HG02763 (cell line): Measurements from ENCODE around the gene RNU6-8.

Experiments used
- ATAC-seq: cut with Tn5 transposase; IDR thresholded peaks from one replicate; pipeline ENCODE4 v1.9.1; 2021; ENCODE audit warnings: mild to moderate bottlenecking, moderate library complexity; ENCODE audit not compliant: unreplicated experiment

RNU6-8 gene

DNA sequence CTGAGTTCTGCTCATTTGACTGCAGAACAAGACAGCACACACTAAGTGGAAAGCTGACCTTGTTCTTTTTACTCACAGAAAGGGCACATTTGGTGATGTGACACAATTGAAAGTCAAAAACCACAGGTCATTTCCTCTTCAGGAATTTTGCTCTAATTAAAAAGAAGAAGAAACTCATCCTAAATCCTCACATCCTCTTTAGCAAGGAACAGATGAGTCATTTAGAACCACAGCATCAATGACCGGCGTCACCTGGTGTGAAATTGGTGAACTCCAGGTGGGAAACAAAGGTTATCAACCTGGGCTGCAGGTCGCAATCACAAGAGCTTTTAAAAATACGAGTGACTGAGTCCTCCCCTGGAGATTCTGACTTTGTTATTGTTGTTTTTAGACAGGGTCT is 2.9 kb upstream of the RNU6-8 start:
- no peak for ATAC-seq

DNA sequence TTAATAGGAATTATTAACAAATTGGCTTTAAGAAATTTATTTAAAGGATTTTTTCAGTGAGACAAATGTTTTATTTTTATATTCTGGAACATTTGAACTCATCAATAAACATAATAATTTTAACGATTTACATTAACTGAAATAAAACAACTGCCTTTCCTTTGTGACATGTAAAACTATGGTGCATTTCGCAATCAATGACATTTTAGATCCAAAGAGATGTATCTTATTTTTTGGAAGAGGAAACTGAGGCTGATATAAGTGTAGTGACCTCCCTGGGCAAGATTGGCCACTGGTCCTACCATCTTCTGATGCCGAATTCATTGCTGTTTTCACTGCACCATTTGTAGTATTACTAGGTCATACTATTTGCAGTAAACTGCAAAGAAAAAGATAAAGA is 2.5 kb upstream of the RNU6-8 start:
- no peak for ATAC-seq

DNA sequence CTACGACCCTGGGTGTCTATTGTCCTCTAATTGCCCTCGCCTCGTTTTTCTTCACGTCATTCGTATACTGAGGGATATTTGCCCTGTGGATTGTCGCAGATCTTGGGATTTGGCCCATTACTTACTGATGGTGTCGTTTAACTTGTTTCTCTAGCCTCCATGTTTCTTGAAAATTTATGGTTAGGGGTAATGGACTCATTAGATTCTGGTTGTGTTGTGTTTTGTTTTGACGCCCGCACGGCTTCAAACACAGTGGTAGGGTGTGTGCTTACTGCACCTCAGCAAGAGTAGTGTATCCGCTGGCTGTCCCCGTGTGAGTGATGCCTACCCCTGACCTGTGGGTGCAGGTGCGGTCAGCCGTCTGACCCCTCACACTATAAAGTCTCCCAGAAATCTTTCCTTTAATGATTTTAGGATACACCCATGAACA is 874 bp upstream of the RNU6-8 start:
- ATAC-seq = no peak

DNA sequence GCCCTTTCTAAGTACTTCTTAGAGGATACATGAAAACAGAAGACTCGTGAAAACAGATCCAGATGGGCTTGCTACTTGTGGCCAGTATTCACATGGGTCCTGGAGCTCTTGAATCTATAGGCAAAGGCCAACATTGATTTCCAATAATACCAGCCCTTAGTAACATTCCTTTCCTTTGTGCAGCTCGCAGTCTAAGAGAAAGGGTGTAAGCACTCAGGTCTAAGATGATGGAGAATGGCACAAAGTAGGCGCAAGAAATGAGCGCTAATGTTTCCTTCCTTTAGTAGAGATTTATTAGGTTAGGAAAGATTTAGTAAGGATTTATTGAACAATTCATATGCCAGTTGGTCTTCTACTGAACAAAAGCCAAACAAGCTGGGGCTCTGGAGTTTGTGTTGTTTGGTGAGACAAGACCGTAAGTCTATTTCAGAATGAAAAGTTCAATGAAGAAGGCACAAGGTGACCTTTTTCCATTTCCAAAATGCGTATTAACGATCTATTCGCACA is 525 bp downstream of the RNU6-8 start:
- no peak for ATAC-seq

DNA sequence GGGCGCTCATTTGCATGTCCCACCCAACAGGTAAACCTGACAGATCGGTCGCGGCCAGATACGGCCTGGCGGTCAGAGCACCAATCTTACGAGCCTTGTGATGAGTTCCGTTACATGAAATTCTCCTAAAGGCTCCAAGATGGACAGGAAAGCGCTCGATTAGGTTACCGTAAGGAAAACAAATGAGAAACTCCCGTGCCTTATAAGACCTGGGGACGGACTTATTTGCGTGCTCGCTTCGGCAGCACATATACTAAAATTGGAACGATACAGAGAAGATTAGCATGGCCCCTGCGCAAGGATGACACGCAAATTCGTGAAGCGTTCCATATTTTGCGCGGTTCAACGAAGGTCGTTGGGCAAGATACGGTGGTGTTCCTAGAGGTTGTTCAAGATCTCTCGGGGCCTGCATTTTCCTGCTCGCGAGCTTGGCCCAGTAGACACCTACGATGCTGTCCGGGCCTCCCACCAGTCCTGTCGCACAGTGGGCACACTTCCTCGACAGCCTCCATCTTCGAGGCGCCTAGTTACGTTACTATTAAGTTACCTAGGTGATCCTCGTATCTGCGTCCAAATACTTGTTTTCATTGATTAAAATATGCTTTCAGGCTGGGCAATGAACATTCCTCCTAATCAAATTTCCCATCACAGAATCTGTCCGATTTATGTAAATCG is 1.1 kb downstream of the RNU6-8 start, which contains the start of gene RNU6-7:
RNU6-7 (plus strand) TSS at position 230 of the 675 bp plus-strand sequence.
- ATAC-seq = no peak

DNA sequence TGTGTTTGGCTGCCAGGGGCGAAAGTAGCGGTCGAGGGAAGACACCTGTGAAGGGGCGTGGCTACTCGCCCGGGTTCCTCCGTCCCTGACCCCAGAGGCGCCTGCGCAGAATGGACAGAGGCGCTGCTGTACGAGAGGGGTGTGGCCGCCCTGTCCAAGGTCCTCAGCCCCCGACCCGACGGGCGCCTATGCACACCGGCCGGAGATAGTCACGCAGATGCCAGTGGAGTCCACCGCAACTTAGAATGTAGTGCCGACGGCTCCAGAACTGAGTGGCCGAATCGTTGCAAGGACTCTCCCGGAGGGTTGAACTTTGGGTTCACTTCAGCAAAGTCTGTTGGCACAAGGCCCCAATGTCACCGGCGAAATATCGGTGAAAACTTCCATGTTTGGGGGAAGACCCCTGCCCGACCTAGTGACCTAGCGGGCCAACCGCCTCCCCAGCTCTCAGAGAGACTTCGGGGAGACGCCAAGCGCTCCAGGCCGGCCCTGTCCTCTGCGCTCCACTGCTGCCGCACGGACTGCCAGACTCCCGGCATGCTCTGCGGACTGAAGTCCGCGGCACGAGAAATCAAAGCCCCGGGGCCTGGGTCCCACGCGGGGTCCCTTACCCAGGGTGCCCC is 1.8 kb downstream of the RNU6-8 start:
- peak; percentile 64 for ATAC-seq

DNA sequence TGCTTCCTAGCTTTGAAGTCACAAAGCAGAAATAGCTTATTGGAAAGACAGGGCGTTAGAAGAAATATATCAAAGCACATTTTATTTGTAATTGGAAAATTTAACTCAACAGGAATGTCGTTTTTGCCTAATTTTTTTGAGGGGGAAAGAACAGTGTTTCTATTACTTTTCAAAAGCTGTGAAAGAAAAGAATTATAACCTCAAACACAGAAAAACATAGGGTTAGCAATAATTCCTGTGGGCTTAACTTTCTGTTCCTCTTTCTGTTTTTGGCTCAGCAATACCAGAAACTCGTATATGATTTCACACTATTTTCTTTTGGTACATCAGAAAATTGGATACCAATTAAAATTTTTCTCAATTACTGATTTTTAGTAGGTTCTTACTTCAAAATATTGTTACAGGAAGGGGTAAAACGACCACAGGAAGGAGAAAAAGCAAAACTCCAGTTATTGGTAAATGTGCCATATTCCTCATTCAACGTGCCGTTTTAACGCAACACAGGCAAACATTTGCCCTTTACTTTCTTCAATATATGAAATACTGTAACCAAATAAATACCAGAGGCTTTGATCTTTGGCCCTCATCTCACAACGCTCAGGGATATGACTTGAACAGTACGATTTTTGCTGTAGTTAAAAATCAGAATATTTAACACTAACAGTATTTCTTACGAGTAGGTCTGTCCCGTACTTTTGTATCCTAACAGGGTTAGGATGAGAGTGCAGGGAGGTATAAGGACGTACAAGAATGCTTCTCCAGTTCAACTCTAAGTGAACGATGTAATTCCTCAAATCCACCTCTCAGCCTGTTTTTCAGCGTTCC is 2.5 kb downstream of the RNU6-8 start:
- no peak for ATAC-seq

DNA sequence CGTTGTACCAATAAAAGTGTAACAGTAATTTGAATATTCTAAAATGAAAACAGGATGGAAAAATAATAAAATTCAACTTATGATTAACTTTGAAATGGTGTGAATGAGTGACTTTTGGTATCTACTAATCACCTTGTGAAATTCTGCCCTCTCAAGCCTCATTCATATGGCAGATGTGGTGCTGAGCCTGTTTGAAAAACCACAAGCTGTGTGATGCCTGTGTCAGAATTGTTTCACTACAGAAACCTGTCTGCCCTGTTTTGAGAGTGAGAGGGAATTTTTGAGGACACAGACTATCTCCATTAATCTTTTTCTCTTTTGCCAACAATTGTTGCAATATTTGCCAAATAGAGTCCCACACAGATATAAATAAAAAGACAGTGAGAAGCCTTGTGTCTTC is 5.2 kb downstream of the RNU6-8 start:
- ATAC-seq = no peak

DNA sequence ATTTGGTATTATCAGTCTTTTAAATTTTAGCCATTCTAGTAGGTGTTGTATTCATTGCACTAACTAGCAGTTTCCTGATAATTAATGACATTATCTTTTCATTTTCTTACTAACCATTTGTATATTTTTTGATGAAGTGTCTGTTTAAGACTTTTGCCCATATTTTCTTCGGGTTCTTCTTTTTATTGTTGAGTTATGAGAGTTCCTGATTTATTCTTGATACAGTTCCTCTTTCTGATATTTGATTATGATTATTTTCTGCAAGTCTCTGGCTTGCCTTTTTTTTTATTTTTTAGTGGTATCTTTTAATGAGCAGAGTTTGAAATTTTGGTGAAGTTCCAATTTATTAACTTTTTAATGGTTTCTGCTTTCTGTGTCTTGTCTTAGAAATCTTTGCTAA is 7.4 kb downstream of the RNU6-8 start:
- ATAC-seq = no peak

DNA sequence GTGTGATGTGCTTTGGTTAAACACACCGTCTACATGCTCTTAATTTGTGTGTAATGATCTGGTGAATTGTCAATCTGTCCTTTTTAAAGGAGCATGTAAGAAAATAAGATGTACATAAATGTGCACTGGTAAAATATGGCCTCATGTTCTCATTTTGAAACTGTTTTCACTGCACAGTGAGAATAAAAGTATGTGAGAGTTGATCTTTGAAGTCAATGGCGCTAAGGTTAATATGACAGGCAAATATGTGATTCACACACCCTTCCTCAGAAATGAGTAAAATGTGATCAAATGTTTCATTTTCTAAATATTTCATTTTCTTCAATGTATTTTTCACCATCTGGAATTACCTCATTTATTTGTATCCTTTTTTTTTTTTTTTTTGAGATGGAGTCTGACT is 9.5 kb downstream of the RNU6-8 start:
- no peak for ATAC-seq

DNA sequence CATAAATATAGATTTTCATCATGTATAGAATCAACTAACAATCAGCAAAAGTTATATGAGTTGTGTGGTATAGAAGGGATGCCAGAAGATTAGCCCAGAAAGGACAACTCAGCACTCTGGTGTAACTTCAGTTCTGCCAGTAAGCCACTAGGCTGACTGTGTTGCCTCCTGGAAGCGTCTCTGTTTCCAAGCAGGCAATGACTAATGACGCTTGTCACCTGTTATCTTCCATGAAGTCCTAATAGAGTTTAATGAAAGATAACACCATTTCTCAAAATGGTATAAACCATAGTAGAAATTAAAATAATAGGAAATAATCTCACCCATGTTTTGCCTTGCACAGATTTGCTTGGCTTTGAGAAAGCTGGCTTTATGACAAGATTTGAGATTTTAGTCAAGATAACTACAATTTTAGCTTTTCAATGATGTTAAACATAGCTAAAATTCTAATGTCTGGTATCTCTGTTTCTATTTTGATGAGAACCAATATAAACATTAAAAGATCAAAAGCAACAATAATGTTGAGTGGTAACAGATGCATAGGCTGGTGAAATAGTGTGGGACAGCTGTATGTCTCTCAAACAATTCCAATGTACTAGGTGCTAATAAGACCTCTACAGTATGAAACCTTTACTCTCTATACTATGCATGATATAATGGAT is 10.2 kb downstream of the RNU6-8 start:
- ATAC-seq = no peak

DNA sequence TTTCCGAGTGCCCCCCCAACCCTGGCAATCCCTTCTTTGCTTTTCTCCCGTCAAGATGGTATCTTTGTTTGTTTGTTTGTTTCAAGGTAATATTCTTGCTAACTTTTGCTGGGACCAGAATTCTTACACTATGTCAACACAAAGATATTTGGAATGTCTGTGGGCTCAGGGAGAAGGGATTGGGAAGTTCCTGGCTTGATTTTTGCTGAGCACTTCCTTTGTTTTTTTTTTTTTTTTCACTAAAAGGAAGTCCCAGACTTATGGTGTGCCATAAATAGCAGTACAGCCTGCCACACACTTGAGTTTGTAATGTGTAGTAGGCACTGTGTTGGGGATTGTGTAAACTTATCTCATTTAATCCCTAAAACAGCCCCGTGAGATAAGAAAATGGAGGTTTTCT is 12.4 kb downstream of the RNU6-8 start:
- ATAC-seq = no peak

DNA sequence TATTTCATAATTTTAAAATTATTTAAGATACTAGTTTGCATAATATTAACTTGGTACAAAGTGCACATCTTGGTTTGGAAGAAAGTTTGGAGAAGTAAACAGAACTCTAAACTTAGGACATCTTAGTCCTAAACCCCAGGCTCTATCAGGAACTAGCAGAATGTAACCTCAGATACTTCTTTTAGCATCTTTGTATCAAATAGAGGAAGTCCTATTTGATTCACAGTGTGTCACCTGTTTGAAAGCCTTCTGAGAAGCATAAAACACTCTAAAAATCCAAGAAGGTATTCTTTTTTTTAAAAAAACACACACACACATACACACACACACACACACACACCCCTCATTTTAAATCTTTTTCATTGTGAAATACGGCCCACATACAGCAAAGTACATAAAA is 13.3 kb downstream of the RNU6-8 start:
- ATAC-seq = no peak

DNA sequence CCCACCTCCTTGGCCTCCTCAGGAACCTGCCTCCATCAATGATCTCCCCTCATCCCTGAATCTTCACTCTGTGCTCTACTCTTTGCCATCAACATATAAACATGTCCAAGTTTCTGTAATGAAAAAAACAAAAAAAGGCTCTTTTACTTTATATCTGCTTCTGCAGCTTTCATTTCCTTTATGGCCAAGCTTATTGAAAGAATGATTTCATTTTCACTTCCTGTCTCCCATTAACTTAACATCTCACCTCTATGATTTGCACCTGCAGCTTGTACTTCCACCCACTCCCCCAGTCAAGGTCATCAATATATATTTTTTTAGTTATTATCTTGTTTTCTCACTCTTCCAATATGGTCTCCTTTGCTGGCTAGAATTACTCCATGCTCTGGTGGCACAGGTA is 16.8 kb downstream of the RNU6-8 start:
- peak; percentile 48 for ATAC-seq

DNA sequence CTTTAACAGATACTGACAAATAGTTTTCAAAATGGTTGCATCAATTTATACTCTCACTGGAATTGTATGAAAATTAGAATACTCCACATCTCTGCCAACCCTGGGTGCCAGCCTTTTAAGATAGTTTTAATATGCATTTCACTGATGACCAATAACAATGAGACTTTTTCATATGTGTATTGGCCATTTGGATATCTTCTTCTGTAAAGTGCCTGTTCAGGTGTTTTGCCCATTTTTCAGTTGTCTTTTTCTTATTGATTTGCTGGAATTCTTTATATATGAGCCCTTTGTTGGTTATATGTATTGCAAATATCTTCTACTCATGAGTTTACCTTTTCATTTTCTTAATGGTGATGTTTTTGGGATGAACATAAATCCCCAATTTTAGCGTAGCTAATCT is 18.0 kb downstream of the RNU6-8 start:
- ATAC-seq = no peak

DNA sequence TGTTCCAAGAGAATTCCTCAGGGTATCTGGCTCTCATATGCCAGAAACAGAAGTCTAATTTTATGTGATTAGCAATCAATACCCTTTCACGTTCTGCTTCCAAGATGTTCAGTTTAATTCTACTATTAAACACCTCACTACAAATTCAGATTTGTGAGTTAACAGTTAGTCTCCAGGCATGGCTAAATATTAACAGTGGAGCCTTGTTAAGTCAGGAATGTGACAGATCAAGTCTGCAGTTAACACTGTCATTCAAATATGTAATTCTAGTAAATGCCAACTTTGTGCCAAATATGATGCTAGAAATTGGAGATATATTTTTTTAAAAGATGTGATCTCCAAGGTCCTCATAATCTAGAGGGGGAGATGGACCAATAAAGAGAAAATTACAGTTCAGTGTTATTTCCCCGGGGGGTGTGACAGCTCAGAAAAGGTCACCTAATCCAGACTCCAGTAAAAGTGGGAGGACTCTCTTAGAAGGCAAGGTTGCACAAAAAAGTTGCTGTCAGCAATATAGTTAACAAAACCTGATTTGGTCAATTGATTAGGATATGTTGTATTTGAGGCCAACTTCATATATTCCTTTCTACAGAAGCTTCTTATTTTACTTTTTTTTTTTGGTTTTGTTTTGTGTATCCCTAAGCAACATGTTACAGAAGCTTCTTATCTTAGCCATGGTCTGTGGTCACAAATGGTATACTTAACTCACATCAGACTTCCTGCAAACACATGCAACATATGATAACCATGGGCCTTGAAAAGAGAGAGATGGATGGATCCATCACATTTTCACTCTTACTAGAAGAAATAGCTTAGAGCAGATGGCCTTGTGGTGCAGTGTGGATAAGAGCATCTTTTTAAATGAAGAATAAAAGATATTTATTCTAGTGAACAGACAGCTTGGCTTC is 19.7 kb downstream of the RNU6-8 start:
- ATAC-seq = no peak

DNA sequence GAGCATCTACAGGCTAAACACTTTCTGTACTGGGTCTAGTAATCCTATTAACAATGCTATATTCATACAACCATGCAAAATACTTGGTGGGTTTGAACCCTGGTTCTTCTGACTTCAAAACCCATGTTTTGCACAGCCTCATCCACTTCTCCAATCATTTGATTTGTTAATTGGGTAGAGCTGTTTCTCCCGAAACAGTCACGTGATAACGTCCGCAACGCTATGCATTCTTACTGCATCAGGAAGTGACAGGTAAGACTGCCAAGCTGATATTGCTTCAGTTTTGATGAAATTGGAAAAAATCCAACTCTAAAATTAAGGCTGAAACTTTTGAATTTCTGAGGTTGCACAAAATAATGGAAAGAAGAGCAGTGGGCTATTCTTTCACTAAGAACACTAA is 31.6 kb downstream of the RNU6-8 start:
- no peak for ATAC-seq

DNA sequence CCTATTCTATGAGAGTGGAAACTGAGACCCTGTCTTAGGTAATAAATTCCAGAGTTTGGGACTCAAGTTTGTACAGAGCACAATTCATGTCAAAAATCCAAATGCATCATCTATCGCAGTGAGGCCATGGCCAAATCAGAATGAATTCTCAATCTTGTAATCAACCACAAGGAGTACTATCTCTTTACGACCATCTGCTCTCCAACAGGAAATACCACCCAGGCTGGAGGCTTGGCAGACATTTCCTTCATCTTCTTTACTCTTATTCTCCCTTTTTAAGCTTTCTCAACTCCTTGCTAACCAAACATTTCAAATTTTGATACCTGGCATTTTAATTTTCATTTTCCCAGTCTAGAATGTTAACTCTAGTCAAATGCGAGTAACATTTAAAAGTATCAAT is 33.9 kb downstream of the RNU6-8 start:
- ATAC-seq = no peak

DNA sequence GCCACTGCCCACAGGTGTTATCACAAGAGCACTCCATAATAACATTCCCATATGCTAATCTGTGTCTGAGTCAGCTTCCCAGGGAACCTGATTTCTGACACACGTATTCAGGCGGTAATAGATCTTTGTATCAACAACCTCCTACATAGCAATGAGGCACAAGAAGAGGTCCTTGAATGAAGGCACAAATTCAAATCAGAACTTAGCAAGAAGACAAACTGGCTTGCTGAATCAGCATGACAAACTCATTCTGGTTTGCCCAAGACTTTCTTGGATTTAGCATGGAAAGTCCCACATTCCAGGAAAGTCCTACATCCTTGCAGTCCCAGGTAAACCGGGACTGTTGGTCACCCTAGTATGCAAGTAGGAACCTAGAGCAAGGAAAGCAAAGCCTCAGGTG is 35.2 kb downstream of the RNU6-8 start:
- ATAC-seq = no peak

DNA sequence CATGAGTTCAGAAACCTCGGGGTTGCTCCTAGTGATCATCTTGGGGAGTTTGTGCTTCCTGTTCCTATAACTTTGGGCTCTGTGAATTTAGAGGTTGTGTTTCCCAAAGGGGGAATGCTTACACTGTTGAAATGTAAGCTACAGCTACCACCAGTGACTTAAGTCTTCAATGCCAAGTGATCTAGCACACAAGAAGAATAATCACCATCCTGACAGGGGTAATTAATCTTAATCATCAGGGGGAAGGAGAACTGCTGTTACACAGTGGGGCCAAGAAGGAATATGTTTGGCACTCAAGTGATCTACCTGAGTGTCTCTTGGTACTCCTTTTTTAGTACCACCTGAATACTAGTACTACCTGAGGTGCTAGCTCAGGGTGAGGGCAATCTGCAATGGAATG is 36.1 kb downstream of the RNU6-8 start:
- ATAC-seq = no peak
